SH-SY5Y (cell line): Measurements from ENCODE around the gene RASGRF2.

Experiments
- GATA2 ChIP-seq: IDR thresholded peaks from 2 replicates; pipeline ENCODE4 v1.6.1; 2011; ENCODE audit warnings: mild to moderate bottlenecking, low read depth, low read length
- GATA3 ChIP-seq: IDR thresholded peaks from 2 replicates; pipeline ENCODE4 v1.6.1; 2011; ENCODE audit warnings: low read depth, mild to moderate bottlenecking, low read length, moderate library complexity

- TF ChIP-seq GATA2: no peak
- TF ChIP-seq GATA3: no peak
Observed at GRCh38 chr5:81027481-81028058, 67.4 kb downstream of the RASGRF2 start.
